Activated naive CD4-positive, alpha-beta T cell treated with anti-CD3 and anti-CD28 coated beads, Interleukin-2, amount 50 U/mL, for 24 hours (primary cell): Measurements from ENCODE around the gene ATP5PF.
"Not testable (repeated sequence)": the region's sequence is repeated elsewhere in the genome, so short reads cannot be mapped to it uniquely, and the experiment has no call there.

Experiments used
- H3K27ac Mint-ChIP-seq: one replicate; pipeline ENCODE4 v1.8.0; 2021; ENCODE audit warnings: mild to moderate bottlenecking, mixed read lengths
- H3K27me3 Mint-ChIP-seq: one replicate; pipeline ENCODE4 v1.8.0; 2021; ENCODE audit warnings: mixed read lengths
- H3K36me3 Mint-ChIP-seq: one replicate; pipeline ENCODE4 v1.8.0; 2021; ENCODE audit warnings: mixed read lengths
- H3K4me1 Mint-ChIP-seq: one replicate; pipeline ENCODE4 v1.8.0; 2021; ENCODE audit warnings: mixed read lengths
- H3K4me3 Mint-ChIP-seq: one replicate; pipeline ENCODE4 v1.8.0; 2021; ENCODE audit warnings: mild to moderate bottlenecking, mixed read lengths
- H3K9me3 Mint-ChIP-seq: one replicate; pipeline ENCODE4 v1.8.0; 2021; ENCODE audit warnings: mixed read lengths

Gene ATP5PF

GRCh38 chr21:25734904-25735645 is at the start of gene ATP5PF, which contains the start of gene GABPA:
TSS of gene ATP5PF (minus strand) at chr21:25734904. CDS start at chr21:25729794, 5,110 bp downstream.
TSS of gene GABPA (plus strand) at chr21:25734972. CDS start at chr21:25741599, 6,627 bp downstream.
- Mint-ChIP-seq H3K27ac (peak within 1 kb of the TSS; percentile 100), H3K36me3 (peaks cover 5% of the 10 kb centered on the region), H3K9me3 (no peaks in the 10 kb centered on the region), H3K4me1 (peaks cover 68% of the 10 kb centered on the region), H3K4me3 (peak within 1 kb of the TSS; percentile 99), H3K27me3 (no peaks in the 10 kb centered on the region)

- H3K27me3 Mint-ChIP-seq, H3K27ac Mint-ChIP-seq, H3K9me3 Mint-ChIP-seq: not testable (repeated sequence)
Measured at GRCh38 chr21:25778126-25778875, 43.6 kb upstream of the ATP5PF start.

GRCh38 chr21:25776440-25776839 is 41.7 kb upstream of the ATP5PF start:
- Mint-ChIP-seq H3K4me1 (peaks cover 3% of the 10 kb centered on the region), H3K9me3 (no peaks in the 10 kb centered on the region), H3K4me3 (no peak overlapping the region), H3K36me3 (peaks cover 3% of the 10 kb centered on the region), H3K27me3 (no peaks in the 10 kb centered on the region), H3K27ac (no peak overlapping the region)

More at GRCh38 chr21:25778126-25778875, 43.6 kb upstream of the ATP5PF start:
- H3K4me3 Mint-ChIP-seq, H3K36me3 Mint-ChIP-seq, H3K4me1 Mint-ChIP-seq: not testable (repeated sequence)

GRCh38 chr21:25772686-25773085 is 38.0 kb upstream of the ATP5PF start:
- Mint-ChIP-seq H3K4me1 (peaks cover 3% of the 10 kb centered on the region), H3K27ac (no peak overlapping the region), H3K4me3 (no peak overlapping the region), H3K27me3 (no peaks in the 10 kb centered on the region), H3K36me3 (peaks cover 11% of the 10 kb centered on the region), H3K9me3 (no peaks in the 10 kb centered on the region)

DNA sequence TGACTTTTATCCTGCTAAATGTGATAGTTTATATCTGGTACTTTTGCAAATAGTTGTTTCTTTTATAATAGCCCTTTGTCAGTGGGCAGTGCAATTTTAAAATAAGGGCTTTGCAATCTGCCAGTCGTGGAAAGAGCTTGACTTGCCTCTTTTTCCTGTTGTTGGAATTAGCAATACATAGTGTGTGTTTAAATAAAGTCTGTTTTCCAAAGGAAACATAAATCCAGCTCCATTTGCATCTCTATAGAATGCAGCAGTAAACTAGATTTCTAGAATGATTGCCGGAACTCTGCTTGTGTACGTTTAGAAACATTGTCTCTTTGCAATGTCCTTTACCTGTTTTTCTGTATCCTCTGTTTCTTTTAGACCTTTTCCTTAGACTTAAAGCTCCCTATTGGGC is 33.2 kb upstream of the ATP5PF start:
- Mint-ChIP-seq H3K36me3 (peaks cover 29% of the 10 kb centered on the region), H3K27me3 (no peaks in the 10 kb centered on the region), H3K4me3 (no peak overlapping the region), H3K4me1 (peaks cover 3% of the 10 kb centered on the region), H3K27ac (no peak overlapping the region), H3K9me3 (no peaks in the 10 kb centered on the region)

GRCh38 chr21:25764065-25764464 is 29.4 kb upstream of the ATP5PF start:
- Mint-ChIP-seq H3K36me3 (peaks cover 35% of the 10 kb centered on the region), H3K27ac (no peak overlapping the region), H3K27me3 (no peaks in the 10 kb centered on the region), H3K9me3 (no peaks in the 10 kb centered on the region), H3K4me1 (peaks cover 9% of the 10 kb centered on the region), H3K4me3 (no peak overlapping the region)

DNA sequence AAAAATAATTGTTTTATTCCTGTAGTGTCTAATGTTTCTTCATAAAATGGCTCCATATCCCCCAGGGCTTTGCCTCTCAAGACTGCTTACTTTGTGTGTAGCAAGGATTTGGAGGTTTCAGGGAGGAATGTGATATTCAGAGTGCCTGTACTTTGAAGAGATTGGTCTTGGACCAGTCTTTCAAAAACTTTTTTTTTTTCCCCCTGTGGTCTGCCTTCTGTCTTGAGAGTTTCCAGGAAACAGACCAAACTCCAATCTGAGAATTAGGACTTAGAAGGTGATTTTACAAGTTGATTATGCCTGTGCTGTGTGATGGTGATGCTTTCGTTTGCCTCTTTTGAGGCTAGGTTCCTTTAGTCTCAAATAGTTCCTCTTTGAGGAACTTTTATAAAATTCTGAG is 26.0 kb upstream of the ATP5PF start:
- no peaks in the 10 kb centered on the region for H3K27me3 Mint-ChIP-seq
- H3K4me1 Mint-ChIP-seq: peaks cover 15% of the 10 kb centered on the region
- H3K9me3 Mint-ChIP-seq: no peaks in the 10 kb centered on the region
- no peak overlapping the region for H3K27ac Mint-ChIP-seq
- H3K4me3 Mint-ChIP-seq: no peak overlapping the region
- H3K36me3 Mint-ChIP-seq: peaks cover 25% of the 10 kb centered on the region

- H3K4me1 Mint-ChIP-seq: peaks cover 18% of the 10 kb centered on the region
- no peaks in the 10 kb centered on the region for H3K9me3 Mint-ChIP-seq
- H3K4me3 Mint-ChIP-seq: no peak overlapping the region
- peak overlapping the region; percentile 1 for H3K27ac Mint-ChIP-seq
- H3K36me3 Mint-ChIP-seq: peaks cover 22% of the 10 kb centered on the region
- no peaks in the 10 kb centered on the region for H3K27me3 Mint-ChIP-seq
Measured at GRCh38 chr21:25760061-25760460, 25.4 kb upstream of the ATP5PF start.

- Mint-ChIP-seq H3K4me1 (peaks cover 19% of the 10 kb centered on the region), H3K36me3 (peaks cover 22% of the 10 kb centered on the region), H3K27me3 (no peaks in the 10 kb centered on the region), H3K4me3 (no peak overlapping the region), H3K27ac (peak overlapping the region; percentile 1), H3K9me3 (no peaks in the 10 kb centered on the region)
Measured at GRCh38 chr21:25759573-25759972, 24.9 kb upstream of the ATP5PF start.

DNA sequence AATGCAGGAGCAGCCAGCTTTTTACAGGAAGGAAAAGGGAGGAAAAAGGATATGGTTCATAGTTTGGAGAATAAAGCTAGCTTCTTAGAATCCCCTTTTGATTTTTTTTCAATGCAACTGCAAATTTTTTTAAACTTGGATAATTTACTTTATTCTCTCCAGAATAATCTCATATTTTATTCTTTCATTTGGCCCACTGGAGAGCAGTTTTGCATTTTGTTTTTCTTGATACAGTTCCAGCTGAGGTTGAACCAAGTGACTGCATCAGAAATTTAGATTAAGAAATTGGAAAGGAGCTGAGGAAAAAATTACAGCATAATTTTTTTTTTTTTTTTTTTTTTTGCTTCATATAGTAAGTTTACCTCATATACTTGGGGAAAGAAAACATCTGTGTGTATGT is 22.8 kb upstream of the ATP5PF start:
- no peaks in the 10 kb centered on the region for H3K27me3 Mint-ChIP-seq
- no peak overlapping the region for H3K4me3 Mint-ChIP-seq
- H3K27ac Mint-ChIP-seq: no peak overlapping the region
- no peaks in the 10 kb centered on the region for H3K9me3 Mint-ChIP-seq
- peaks cover 25% of the 10 kb centered on the region for H3K4me1 Mint-ChIP-seq
- peaks cover 25% of the 10 kb centered on the region for H3K36me3 Mint-ChIP-seq

DNA sequence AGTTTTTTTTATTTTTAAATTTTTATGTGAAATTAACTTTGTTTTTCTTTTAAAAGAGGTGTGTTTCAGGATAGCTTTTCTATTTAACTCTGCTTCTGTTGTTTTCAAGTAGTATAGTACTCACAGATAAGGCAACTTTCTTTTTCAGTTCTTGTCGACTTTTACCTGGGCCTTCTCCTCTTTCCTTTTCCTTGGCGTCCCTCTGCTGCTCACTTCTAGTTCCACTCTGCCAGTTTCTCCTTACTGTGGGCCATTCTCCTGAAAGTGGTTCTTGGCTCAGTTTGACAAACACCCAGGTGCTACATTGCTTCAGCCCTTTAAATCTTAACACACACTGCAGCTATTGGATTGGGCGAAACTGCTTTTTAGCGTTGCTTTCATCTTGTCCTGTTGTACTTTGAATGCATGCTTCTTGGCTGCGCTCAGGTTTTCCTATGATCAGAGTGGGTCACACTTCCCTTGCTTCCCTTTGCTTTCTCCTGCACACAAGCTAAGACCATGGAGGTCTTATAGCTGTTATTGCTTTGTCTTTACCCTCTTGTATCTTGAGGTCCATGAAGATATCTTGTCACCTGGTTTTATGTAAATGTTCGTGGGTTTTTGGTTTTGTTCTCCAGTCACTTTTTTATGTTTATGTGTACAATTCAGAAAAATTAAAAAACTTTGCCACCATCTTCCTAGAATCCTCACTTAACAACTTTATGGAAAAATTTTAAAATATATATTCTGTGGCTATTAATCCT is 21.7 kb upstream of the ATP5PF start:
- H3K4me1 Mint-ChIP-seq: peaks cover 25% of the 10 kb centered on the region
- H3K4me3 Mint-ChIP-seq: no peak overlapping the region
- H3K9me3 Mint-ChIP-seq: no peaks in the 10 kb centered on the region
- H3K36me3 Mint-ChIP-seq: peaks cover 24% of the 10 kb centered on the region
- H3K27ac Mint-ChIP-seq: no peak overlapping the region
- no peaks in the 10 kb centered on the region for H3K27me3 Mint-ChIP-seq

DNA sequence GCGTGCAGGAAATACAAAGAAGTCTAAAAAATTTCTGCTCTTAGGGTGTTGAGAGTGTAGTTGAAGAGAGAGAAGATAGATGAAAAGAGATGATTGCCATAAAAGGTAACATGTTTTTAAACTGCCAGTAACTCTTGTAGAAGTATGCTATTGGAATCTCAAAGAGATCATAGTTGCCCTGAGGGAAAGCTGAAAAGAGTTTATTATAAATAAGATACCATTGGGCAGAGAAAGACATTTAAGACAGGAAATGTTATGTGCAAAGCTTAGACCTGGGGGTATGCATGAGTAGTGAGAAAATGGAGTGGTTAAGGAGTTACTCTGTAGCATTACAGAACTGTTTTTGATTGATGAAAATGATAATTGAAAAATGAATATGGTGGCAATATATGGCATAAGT is 17.7 kb upstream of the ATP5PF start:
- H3K9me3 Mint-ChIP-seq: no peaks in the 10 kb centered on the region
- H3K27ac Mint-ChIP-seq: no peak overlapping the region
- H3K36me3 Mint-ChIP-seq: peaks cover 15% of the 10 kb centered on the region

GRCh38 chr21:25750085-25750484 is 15.4 kb upstream of the ATP5PF start:
- Mint-ChIP-seq H3K4me1 (peaks cover 24% of the 10 kb centered on the region), H3K27me3 (no peaks in the 10 kb centered on the region), H3K27ac (no peak overlapping the region), H3K4me3 (no peak overlapping the region), H3K9me3 (no peaks in the 10 kb centered on the region), H3K36me3 (peaks cover 13% of the 10 kb centered on the region)

More for the DNA sequence above, 17.7 kb upstream of the ATP5PF start:
- no peak overlapping the region for H3K4me3 Mint-ChIP-seq
- peaks cover 34% of the 10 kb centered on the region for H3K4me1 Mint-ChIP-seq
- H3K27me3 Mint-ChIP-seq: no peaks in the 10 kb centered on the region

- peaks cover 11% of the 10 kb centered on the region for H3K36me3 Mint-ChIP-seq
- peaks cover 36% of the 10 kb centered on the region for H3K4me1 Mint-ChIP-seq
- no peak overlapping the region for H3K27ac Mint-ChIP-seq
- H3K9me3 Mint-ChIP-seq: no peaks in the 10 kb centered on the region
- no peak overlapping the region for H3K4me3 Mint-ChIP-seq
- no peaks in the 10 kb centered on the region for H3K27me3 Mint-ChIP-seq
Measured at GRCh38 chr21:25744854-25745253, 10.2 kb upstream of the ATP5PF start.

DNA sequence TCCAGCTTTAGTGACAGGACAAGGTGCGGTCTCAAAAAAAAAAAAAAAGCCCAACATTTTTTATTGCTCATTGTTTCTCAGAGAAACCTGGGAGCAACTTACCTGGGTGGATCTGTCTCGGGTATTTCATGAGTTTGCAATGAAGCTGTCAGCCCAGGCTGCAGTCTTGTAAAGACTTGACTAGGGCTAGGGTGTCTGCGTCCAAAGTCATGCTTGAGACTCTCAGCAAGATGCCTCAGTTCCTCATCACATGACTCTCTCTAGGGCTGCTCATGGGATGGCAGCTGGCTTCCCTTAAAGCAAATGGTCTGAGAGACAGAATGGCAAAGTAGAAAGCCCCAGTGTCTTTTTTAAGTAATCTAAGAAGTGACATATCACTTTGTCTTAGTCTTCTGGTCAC is 8.2 kb upstream of the ATP5PF start:
- Mint-ChIP-seq H3K27me3 (no peaks in the 10 kb centered on the region), H3K9me3 (no peaks in the 10 kb centered on the region), H3K4me1 (peaks cover 44% of the 10 kb centered on the region), H3K36me3 (peaks cover 9% of the 10 kb centered on the region), H3K4me3 (no peak overlapping the region), H3K27ac (no peak overlapping the region)

DNA sequence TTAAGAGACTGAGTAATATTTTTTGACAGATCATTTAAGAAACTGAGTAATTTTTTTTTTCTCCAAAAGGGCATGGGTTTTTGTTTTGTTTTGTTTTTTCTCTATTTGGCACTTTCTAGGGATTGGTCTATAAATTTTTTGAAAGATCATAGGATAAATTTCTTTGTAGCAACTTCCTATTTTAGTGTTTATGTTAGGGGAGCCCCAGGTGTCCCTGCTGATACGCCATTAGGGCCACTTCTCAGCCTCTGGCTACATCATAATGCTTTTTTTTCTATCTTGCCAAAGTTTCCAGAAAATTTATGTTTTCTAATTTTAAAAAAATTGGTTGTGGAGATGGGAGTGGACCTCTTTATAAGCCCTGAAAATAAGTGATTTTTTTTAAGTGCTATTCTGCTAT is 2.7 kb upstream of the ATP5PF start:
- H3K27me3 Mint-ChIP-seq: no peaks in the 10 kb centered on the region

More for the DNA sequence above, 2.7 kb upstream of the ATP5PF start:
- Mint-ChIP-seq H3K27ac (no peak overlapping the region), H3K36me3 (peaks cover 11% of the 10 kb centered on the region), H3K4me1 (peaks cover 69% of the 10 kb centered on the region), H3K4me3 (peak overlapping the region; percentile 99), H3K9me3 (no peaks in the 10 kb centered on the region)
